GM12891 (cell line): ENCODE data around the gene NKAIN2.
"Not testable (repeated sequence)": the region's sequence is repeated elsewhere in the genome, so short reads cannot be mapped to it uniquely, and the experiment has no call there.

Experiments
- DNase-seq: peaks from one replicate; pipeline ENCODE4 v3.0.0; 2011; ENCODE audit warnings: low spot score; ENCODE audit not compliant: insufficient read length
- FAIRE-seq: peaks from 2 replicates; lab custom pipeline; 2011; peaks lifted over from hg19 to GRCh38; lab: Jason Lieb, UNC
- PAX5 ChIP-seq: IDR thresholded peaks from 2 replicates; pipeline ENCODE4 v1.6.1; 2011; ENCODE audit warnings: low read length, moderate library complexity, mild to moderate bottlenecking; ENCODE audit not compliant: insufficient read depth, severe bottlenecking
- POLR2A ChIP-seq: IDR thresholded peaks from 2 replicates; pipeline ENCODE4 v1.6.1; 2011; ENCODE audit warnings: low read depth, low read length, control low read depth
- POLR2AphosphoS5 ChIP-seq: IDR thresholded peaks from 2 replicates; pipeline ENCODE4 v1.6.1; 2011; ENCODE audit warnings: low read depth, low read length, control low read depth
- POU2F2 ChIP-seq: IDR thresholded peaks from 2 replicates; pipeline ENCODE4 v1.6.1; 2011; ENCODE audit warnings: low read depth, mild to moderate bottlenecking, control low read depth, low read length, moderate library complexity
- SPI1 ChIP-seq: IDR thresholded peaks from 2 replicates; pipeline ENCODE4 v1.6.1; 2011; ENCODE audit warnings: low read depth, low read length, control low read depth
- TAF1 ChIP-seq: IDR thresholded peaks from 2 replicates; pipeline ENCODE4 v1.6.1; 2011; ENCODE audit warnings: low read depth, low read length, control low read depth

NKAIN2 gene

DNA sequence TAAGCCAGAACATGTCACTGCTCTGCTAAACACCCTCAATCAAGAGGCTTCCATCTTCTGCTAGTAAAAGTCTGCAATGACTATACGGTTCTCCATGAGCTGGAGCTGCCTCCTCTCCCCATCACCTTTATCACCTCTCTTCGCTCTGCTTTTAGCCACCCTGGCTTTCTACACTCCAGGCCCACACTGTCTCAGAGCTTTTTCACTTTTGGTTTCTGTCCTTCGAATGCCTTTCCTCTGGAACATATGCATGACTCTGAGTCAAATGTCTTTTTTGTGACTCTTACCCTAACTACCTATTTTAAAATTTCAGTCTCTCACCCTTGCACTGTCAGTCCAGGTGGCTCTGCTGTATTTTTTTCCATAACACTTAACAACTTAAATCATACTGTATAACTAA is 633.1 kb downstream of the NKAIN2 start:
- DNase-seq = no peak
- no peak for FAIRE-seq
- TF ChIP-seq POLR2AphosphoS5 (no peak), POU2F2 (no peak), SPI1 (no peak), POLR2A (no peak), TAF1 (no peak), PAX5 (no peak)

GRCh38 chr6:124438546-124439065 is 634.9 kb downstream of the NKAIN2 start:
- TF ChIP-seq TAF1 (no peak), PAX5 (no peak)
- FAIRE-seq = no peak
- no peak for DNase-seq

GRCh38 chr6:124441450-124441849 is 637.8 kb downstream of the NKAIN2 start:
- TF ChIP-seq POLR2AphosphoS5 = no peak
- FAIRE-seq (no peak), DNase-seq (no peak)

GRCh38 chr6:124443541-124443940 is 639.9 kb downstream of the NKAIN2 start:
- FAIRE-seq = no peak
- no peak for TF ChIP-seq POU2F2
- DNase-seq = no peak

- FAIRE-seq = no peak
These were observed 641.9 kb downstream of the NKAIN2 start for GRCh38 chr6:124445581-124445980.

DNA sequence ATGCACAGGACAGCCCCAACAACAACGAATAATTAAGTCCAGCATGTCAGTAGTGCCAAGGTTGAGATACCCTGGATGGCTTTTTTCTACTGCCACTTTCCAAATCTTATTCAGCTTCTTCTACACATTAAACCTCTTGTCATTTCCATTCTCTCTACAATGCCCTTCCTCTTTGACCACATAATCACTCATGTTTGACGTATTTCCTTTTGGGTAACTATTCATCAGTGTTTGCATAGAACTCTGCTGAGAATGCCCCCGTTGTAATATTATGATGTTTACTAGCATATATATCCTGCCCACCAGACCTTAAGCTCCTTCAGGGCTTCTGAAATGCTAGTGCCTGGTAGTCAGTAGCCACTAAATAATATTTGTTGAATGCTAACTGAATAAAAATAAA is 643.3 kb downstream of the NKAIN2 start:
- DNase-seq = no peak
- no peak for FAIRE-seq

More at GRCh38 chr6:124445581-124445980, 641.9 kb downstream of the NKAIN2 start:
- no peak for DNase-seq
- TF ChIP-seq POU2F2 (no peak), TAF1 (no peak), POLR2AphosphoS5 (no peak), POLR2A (no peak), SPI1 (no peak), PAX5 (no peak)

DNA sequence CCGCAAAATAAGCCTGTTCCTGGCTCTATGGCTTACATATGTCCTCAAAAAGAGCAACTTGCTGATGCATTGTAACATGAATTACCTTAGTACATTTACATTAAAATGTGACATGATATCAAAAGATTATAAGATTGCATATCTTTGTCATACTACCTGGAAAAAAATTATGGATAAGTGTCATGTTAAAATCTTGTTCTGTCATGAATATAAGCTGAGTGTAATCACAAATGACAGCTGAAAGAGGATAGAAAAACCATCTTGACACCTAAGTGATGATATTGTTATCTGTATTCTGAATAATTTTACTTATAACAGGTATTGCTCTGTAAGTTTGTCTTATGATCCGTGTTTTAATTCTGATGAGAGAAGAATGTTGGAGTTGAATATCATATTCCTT is 655.6 kb downstream of the NKAIN2 start:
- TF ChIP-seq POLR2AphosphoS5 (no peak), TAF1 (no peak), POU2F2 (no peak), POLR2A (no peak), SPI1 (no peak), PAX5 (no peak)
- DNase-seq (no peak), FAIRE-seq (no peak)

More for the DNA sequence above, 643.3 kb downstream of the NKAIN2 start:
- no peak for TF ChIP-seq TAF1

DNA sequence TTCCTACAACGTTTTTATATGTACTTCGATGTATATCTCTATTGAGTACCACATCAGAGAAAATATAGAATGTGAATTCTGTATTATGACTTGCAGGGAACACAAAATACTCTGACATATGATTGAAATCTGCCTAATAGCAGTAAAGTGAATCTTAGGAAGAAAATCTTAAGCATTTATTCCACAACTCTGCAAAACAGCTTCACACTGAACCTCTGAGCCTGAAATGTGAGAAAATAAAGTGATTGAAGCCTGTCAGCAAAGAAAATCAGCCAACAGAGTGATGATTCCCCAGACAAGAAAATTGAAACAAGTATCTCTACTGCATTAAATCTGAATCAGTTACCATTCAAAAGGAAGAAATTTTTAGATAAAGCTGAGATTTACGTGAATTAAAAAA is 659.1 kb downstream of the NKAIN2 start:
- FAIRE-seq = no peak
- DNase-seq = no peak

DNA sequence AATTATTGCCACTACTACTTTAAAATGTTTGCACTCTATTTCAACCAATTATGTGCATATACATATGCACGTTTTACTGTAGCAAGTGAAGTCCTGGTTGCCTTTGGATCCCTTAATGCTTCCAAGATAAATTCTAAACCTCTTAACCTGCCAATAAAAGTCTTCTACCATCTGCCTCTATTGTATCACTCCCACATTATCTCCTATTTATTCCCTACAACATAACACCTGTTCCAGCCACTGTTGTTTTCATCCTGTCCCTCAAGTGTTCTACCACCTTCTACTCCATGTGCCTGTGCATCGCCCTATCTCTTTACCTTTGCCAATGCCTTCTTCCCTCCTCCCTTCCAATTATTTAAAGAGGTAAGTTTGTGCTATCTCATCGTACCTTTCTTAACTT is 659.6 kb downstream of the NKAIN2 start:
- no peak for DNase-seq
- TF ChIP-seq PAX5 (no peak), POLR2A (no peak), SPI1 (no peak), POU2F2 (no peak), TAF1 (no peak), POLR2AphosphoS5 (no peak)
- no peak for FAIRE-seq

More for the DNA sequence above, 659.1 kb downstream of the NKAIN2 start:
- TF ChIP-seq SPI1 (no peak), POLR2A (no peak), PAX5 (no peak), POU2F2 (no peak), POLR2AphosphoS5 (no peak), TAF1 (no peak)

- not testable (repeated sequence) for FAIRE-seq, DNase-seq
These were observed 660.9 kb downstream of the NKAIN2 start for GRCh38 chr6:124464600-124464999.

- no peak for FAIRE-seq
- DNase-seq = no peak
- TF ChIP-seq POLR2A = no peak
- TF ChIP-seq SPI1 = no peak
- no peak for TF ChIP-seq POU2F2
- TF ChIP-seq TAF1 = no peak
- TF ChIP-seq PAX5 = no peak
- no peak for TF ChIP-seq POLR2AphosphoS5
These were observed 663.3 kb downstream of the NKAIN2 start for GRCh38 chr6:124466949-124467348.
